HCT116 (cell line): Measurements from ENCODE around the gene DAAM1. TPM values are rescaled to one million over a fixed set of nuclear protein-coding genes. Genes with fewer than 3 reads are reported as not detected.

Experiments
- ATAC-seq: fragments of 200-7000 bp; cut with Tn5 transposase; 2 replicates; pipeline ENCODE4 v1.9.1; 2020; ENCODE audit warnings: mild to moderate bottlenecking, moderate library complexity
- BruUV-seq: library from RNA; stranded (reverse); fragments of 400-500 nt; replicated peaks from 2 replicates; lab custom pipeline; 2021; lab: Mats Ljungman, UMichigan
- CTCF ChIA-PET: fragments of 300-600 bp; sonication (Branson Sonifier 250); formaldehyde crosslinking; loops from one replicate; lab custom pipeline; 2021; ENCODE audit warnings: antibody characterized with exemption; lab: Charles Lee
- POLR2A ChIA-PET: fragments of 300-600, 350-600 bp; sonication (Branson Sonifier 250); formaldehyde crosslinking; loops from one replicate; lab custom pipeline; 2021; ENCODE audit warnings: antibody characterized with exemption; lab: Charles Lee
- RAD21 ChIA-PET, 2 experiments: fragments of 300-600 bp; sonication (Branson Sonifier 250); formaldehyde crosslinking; loops; one replicate each; lab custom pipeline; 2023; ENCODE audit warnings: low total read pairs in 2 of 2; ENCODE audit not compliant: uncharacterized antibody in 2 of 2, unreplicated experiment in 2 of 2, low non-redundant PET in 1 of 2; lab: Charles Lee
- DNase-seq: peaks from one replicate; pipeline ENCODE4 v3.0.0-alpha.2; 2010; ENCODE audit warnings: low read depth, low spot score
- H2AFZ ChIP-seq: fragments of 200-600 bp; shearing (Covaris generic), sonication (generic); 2 replicates; pipeline ENCODE4 v1.6.1; 2017; ENCODE audit warnings: low read depth, mixed run types, mixed read lengths, antibody characterized with exemption, low read length; ENCODE audit not compliant: poor library complexity, severe bottlenecking
- H3K27ac ChIP-seq: 2 replicates; pipeline ENCODE4 v1.5.1; 2012; ENCODE audit warnings: low read depth, low read length
- H3K27me3 ChIP-seq: fragments of 200-600 bp; sonication (generic); 2 replicates; pipeline ENCODE4 v1.6.1; 2016; ENCODE audit warnings: mixed run types, low read length, mixed read lengths; ENCODE audit not compliant: insufficient read depth
- H3K36me3 ChIP-seq, 2 experiments: fragments of 200-500 bp in 1 of 2; fragments of 200-600 bp in 1 of 2; sonication (Bioruptor generic) in 1 of 2; sonication (generic) in 1 of 2; 2 replicates each; pipeline versions ENCODE4 v1.5.1 to v1.6.1; 2014 to 2016; ENCODE audit warnings: low read length in 2 of 2, inconsistent platforms in 1 of 2, mixed read lengths in 1 of 2, mixed run types in 1 of 2; ENCODE audit not compliant: insufficient read depth in 2 of 2, control insufficient read depth in 1 of 2
- H3K4me1 ChIP-seq, 2 experiments: fragments of 200-600 bp in 1 of 2; sonication (generic) in 1 of 2; 2 replicates each; pipeline versions ENCODE4 v1.5.1 to v1.6.1; 2012 to 2017; ENCODE audit warnings: low read length in 2 of 2, inconsistent platforms in 1 of 2, mild to moderate bottlenecking in 1 of 2, mixed read lengths in 1 of 2, mixed run types in 1 of 2, moderate library complexity in 1 of 2; ENCODE audit not compliant: insufficient read depth in 2 of 2, control insufficient read depth in 1 of 2
- H3K4me2 ChIP-seq: fragments of 200-600 bp; sonication (generic); 2 replicates; pipeline ENCODE4 v1.6.1; 2017; ENCODE audit warnings: mixed run types, low read length, mixed read lengths
- H3K4me3 ChIP-seq, 2 experiments: fragments of 200-600 bp in 1 of 2; sonication (generic) in 1 of 2; replicated peaks in 1 of 2; 2 replicates each; pipeline ENCODE4 v1.5.1; 2011 to 2016; ENCODE audit warnings: low read length in 2 of 2, control low read depth in 1 of 2, low read depth in 1 of 2, mild to moderate bottlenecking in 1 of 2, mixed read lengths in 1 of 2, mixed run types in 1 of 2
- H3K79me2 ChIP-seq: fragments of 200-600 bp; sonication (generic); 2 replicates; pipeline ENCODE4 v1.6.1; 2017; ENCODE audit warnings: mild to moderate bottlenecking, mixed run types, low read length, moderate library complexity, mixed read lengths; ENCODE audit not compliant: insufficient read depth
- H3K9ac ChIP-seq: fragments of 200-600 bp; sonication (generic); 2 replicates; pipeline ENCODE4 v1.6.1; 2016; ENCODE audit warnings: low read length, mixed read lengths
- H3K9me2 ChIP-seq: fragments of 200-600 bp; sonication (generic), shearing (Covaris generic); 2 replicates; pipeline ENCODE4 v1.6.1; 2017; ENCODE audit warnings: mixed run types, mild to moderate bottlenecking, moderate library complexity; ENCODE audit not compliant: insufficient read depth
- H3K9me3 ChIP-seq, 2 experiments: fragments of 200-500 bp in 1 of 2; fragments of 200-600 bp in 1 of 2; sonication (Bioruptor generic) in 1 of 2; sonication (generic) in 1 of 2; 2 replicates each; pipeline ENCODE4 v1.6.1; 2014 to 2017; ENCODE audit warnings: low read length in 2 of 2, mixed read lengths in 2 of 2, inconsistent platforms in 1 of 2, low read depth in 1 of 2, mild to moderate bottlenecking in 1 of 2, mixed run types in 1 of 2, moderate library complexity in 1 of 2; ENCODE audit not compliant: control insufficient read depth in 1 of 2, insufficient read depth in 1 of 2
- H4K20me1 ChIP-seq: fragments of 200-600 bp; sonication (generic), shearing (Covaris generic); 2 replicates; pipeline ENCODE4 v1.6.1; 2017; ENCODE audit warnings: mixed run types, mild to moderate bottlenecking, moderate library complexity; ENCODE audit not compliant: insufficient read depth
- ATF3 ChIP-seq: IDR thresholded peaks from 2 replicates; pipeline ENCODE4 v1.6.1; 2012
- CBX3 ChIP-seq: IDR thresholded peaks from 2 replicates; pipeline ENCODE4 v1.6.1; 2012; ENCODE audit warnings: low read depth
- CEBPB ChIP-seq: IDR thresholded peaks from 2 replicates; pipeline ENCODE4 v1.6.1; 2012; ENCODE audit warnings: low read depth
- EGR1 ChIP-seq: IDR thresholded peaks from 2 replicates; pipeline ENCODE4 v1.6.1; 2012; ENCODE audit warnings: low read depth
- ELF1 ChIP-seq: IDR thresholded peaks from 2 replicates; pipeline ENCODE4 v1.6.1; 2012; ENCODE audit warnings: low read depth, borderline replicate concordance
- EZH2 ChIP-seq: fragments of 200-600 bp; sonication (generic); IDR thresholded peaks from 2 replicates; pipeline ENCODE4 v1.6.1; 2017; ENCODE audit warnings: antibody characterized with exemption, mixed run types
- EZH2phosphoT487 ChIP-seq: fragments of 200-600 bp; IDR thresholded peaks from 2 replicates; pipeline ENCODE4 v1.6.1; 2018; ENCODE audit warnings: antibody characterized with exemption, borderline replicate concordance
- FOSL1 ChIP-seq: IDR thresholded peaks from 2 replicates; pipeline ENCODE4 v1.6.1; 2012; ENCODE audit warnings: low read depth
- POLR2A ChIP-seq: IDR thresholded peaks from 2 replicates; pipeline ENCODE4 v1.7.0; 2011; ENCODE audit warnings: borderline replicate concordance; ENCODE audit not compliant: insufficient read depth, insufficient read length; ENCODE audit errors: extremely low read depth
- POLR2AphosphoS5 ChIP-seq: IDR thresholded peaks from 2 replicates; pipeline ENCODE4 v1.6.1; 2011; ENCODE audit warnings: mild to moderate bottlenecking, low read depth, low read length, moderate library complexity
- RAD21 ChIP-seq: IDR thresholded peaks from 2 replicates; pipeline ENCODE4 v1.6.1; 2012; ENCODE audit warnings: low read depth, mild to moderate bottlenecking
- REST ChIP-seq: IDR thresholded peaks from 2 replicates; pipeline ENCODE4 v1.6.1; 2012; ENCODE audit warnings: low read depth
- SIN3A ChIP-seq: IDR thresholded peaks from 2 replicates; pipeline ENCODE4 v1.6.1; 2012; ENCODE audit warnings: low read depth
- SP1 ChIP-seq: IDR thresholded peaks from 2 replicates; pipeline ENCODE4 v1.6.1; 2012; ENCODE audit warnings: low read depth
- SRF ChIP-seq: IDR thresholded peaks from 2 replicates; pipeline ENCODE4 v1.6.1; 2012; ENCODE audit warnings: low read depth
- TCF7L2 ChIP-seq: IDR thresholded peaks from 2 replicates; pipeline ENCODE4 v1.7.0; 2011; ENCODE audit warnings: borderline replicate concordance, inconsistent platforms; ENCODE audit not compliant: insufficient read depth, insufficient read length; ENCODE audit errors: extremely low read depth
- YY1 ChIP-seq: IDR thresholded peaks from 2 replicates; pipeline ENCODE4 v1.6.1; 2011; ENCODE audit warnings: low read length, low read depth, moderate library complexity, mild to moderate bottlenecking; ENCODE audit not compliant: insufficient replicate concordance; ENCODE audit errors: extremely low read depth
- ZBTB33 ChIP-seq: IDR thresholded peaks from 2 replicates; pipeline ENCODE4 v1.6.1; 2011; ENCODE audit warnings: mild to moderate bottlenecking, low read length, moderate library complexity; ENCODE audit not compliant: insufficient replicate concordance; ENCODE audit errors: extremely low read depth
- ZFX ChIP-seq: fragments of 450-650 bp; IDR thresholded peaks from 2 replicates; pipeline ENCODE4 v1.6.1; 2017
- ZNF274 ChIP-seq: fragments of 200-500 bp; sonication (Bioruptor generic); IDR thresholded peaks from 2 replicates; pipeline ENCODE4 v1.6.1; 2014; ENCODE audit warnings: mild to moderate bottlenecking, low read depth, low read length, inconsistent platforms
- intact Hi-C: fragments of 100-400 bp; cut with micrococcal nuclease; formaldehyde crosslinking; loops from 2 replicates; pipeline ENCODE4 v1.10.0; 2022
- total RNA-seq: library from RNA; stranded (reverse); gene quantifications from one replicate; pipeline ENCODE4 v1.2.1, GENCODE V29; 2021; ENCODE audit not compliant: unreplicated experiment

The DAAM1 gene
- total RNA-seq, 1 experiment from 2014 or later, result 10.7 TPM

GRCh38 chr14:59272633-59273032 is 84.2 kb downstream of the DAAM1 start:
- RAD21 ChIA-PET, result no interaction called here
- no peak overlapping the region for H2AFZ ChIP-seq
- H3K79me2 ChIP-seq, result no peaks in the 10 kb centered on the region
- H3K27ac ChIP-seq, result no peak overlapping the region
- ATAC-seq (no peak), DNase-seq (no peak)
- no peaks in the 10 kb centered on the region for H3K9me2 ChIP-seq
- no peaks in the 10 kb centered on the region for H3K36me3 ChIP-seq
- H3K9me3 ChIP-seq, result no peaks in the 10 kb centered on the region
- POLR2A ChIA-PET, result no interaction called here
- H3K4me1 ChIP-seq, result peaks cover 36 to 57% of the 10 kb centered on the region in 2 experiments
- no peaks in the 10 kb centered on the region for H3K27me3 ChIP-seq
- no peak for TF ChIP-seq RAD21
- no peak for TF ChIP-seq ZBTB33
- no peak for TF ChIP-seq EZH2phosphoT487
- no peak for TF ChIP-seq ATF3
- TF ChIP-seq ELF1, result no peak
- no peak for TF ChIP-seq POLR2AphosphoS5
- TF ChIP-seq ZFX, result no peak
- no peak for TF ChIP-seq EZH2
- no peak for TF ChIP-seq CBX3
- no peak for TF ChIP-seq ZNF274
- no peak for TF ChIP-seq TCF7L2
- TF ChIP-seq SIN3A, result no peak
- no peak for TF ChIP-seq SP1
- TF ChIP-seq CEBPB, result no peak
- TF ChIP-seq REST, result no peak
- no peak for TF ChIP-seq POLR2A
- no peak for TF ChIP-seq YY1
- no peak for TF ChIP-seq EGR1
- TF ChIP-seq FOSL1, result no peak
- TF ChIP-seq SRF, result no peak
- intact Hi-C loops, result no loop called here
- no peaks in the 10 kb centered on the region for H4K20me1 ChIP-seq
- no peak overlapping the region for H3K4me3 ChIP-seq
- no peak overlapping the region for H3K9ac ChIP-seq
- BruUV-seq, result no TSS peak
- CTCF ChIA-PET, result no interaction called here
- H3K4me2 ChIP-seq, result no peak overlapping the region
